ENCODE measurements around the gene ZBED6. TPM values are rescaled to one million over a fixed set of nuclear protein-coding genes. Genes with fewer than 3 reads are reported as not detected.
A peak's percentile ranks its signal among the peaks of the same experiment; 100 is the strongest.

Gene ZBED6
- polyA plus RNA-seq, 1 of the 3 experiments (the other 2 are of a cell fraction): 2.5 TPM

DNA sequence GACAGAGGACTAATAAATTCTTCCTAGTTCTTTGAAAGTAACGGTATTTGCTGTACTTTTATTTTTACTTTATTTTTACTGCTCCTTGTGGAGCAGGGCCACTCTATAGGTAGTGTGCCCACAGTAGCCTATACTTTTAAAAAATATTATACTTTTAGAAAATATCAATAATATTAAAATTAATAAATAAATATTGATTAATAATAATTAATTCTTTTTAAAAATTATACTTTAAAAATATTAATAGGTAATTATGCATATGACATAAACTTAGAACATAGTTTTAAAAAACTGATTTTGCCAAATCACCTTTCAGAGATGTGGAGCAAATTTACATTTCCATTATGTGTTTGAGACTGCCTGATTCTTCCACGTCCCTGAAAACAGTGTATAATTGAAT lies 30.8 kb downstream of the ZBED6 start:
- Histone ChIP-seq H4K20me1 (ENCODE audit: insufficient read depth) (peaks cover 31% of the 10 kb centered on the region), H3K4me3 (ENCODE audit: low read depth in 2 of 2, low read length in 1 of 2) (no peak overlapping the region), H3K4me2 (no peak overlapping the region), H3K36me3 (replicated peaks in 1 of 2; ENCODE audit: control insufficient read depth in 1 of 2, insufficient read depth in 2 of 2, low read length in 1 of 2) (peaks cover 77 to 83% of the 10 kb centered on the region in 2 experiments), H3K9me2 (no peaks in the 10 kb centered on the region), H2AFZ (ENCODE audit: low read depth) (no peak overlapping the region), H3K9ac (no peak overlapping the region), H3K27ac (ENCODE audit: low read depth in 2 of 2, low read length in 1 of 2) (no peak overlapping the region), H3F3A (replicated peaks; ENCODE audit: insufficient read depth) (peaks cover 23% of the 10 kb centered on the region), H3K9me3 (no peaks in the 10 kb centered on the region), H3K27me3 (ENCODE audit: insufficient read depth) (no peaks in the 10 kb centered on the region), H3K79me2 (ENCODE audit: insufficient read depth) (peaks cover 71% of the 10 kb centered on the region), H3K4me1 (ENCODE audit: control insufficient read depth in 1 of 2, insufficient read depth in 2 of 2, low read depth in 1 of 2, low read length in 1 of 2) (peaks cover 4 to 5% of the 10 kb centered on the region in 2 experiments; a peak in 2 of 4 replicates)
- 90% methylated on average over 2 of the region's 2 CpGs for WGBS (ENCODE audit: low lambda C conversion rate)
- ChIA-PET CTCF (no interaction called here), POLR2A (no interaction called here)
- no peak for TF ChIP-seq GATA2 (CRISPR knock-in tag; IDR thresholded peaks at IDR 0.05)
- no peak for TF ChIP-seq RCOR1 (IDR thresholded peaks at IDR 0.05; ENCODE audit: low read length)
- TF ChIP-seq, protein P1, sequence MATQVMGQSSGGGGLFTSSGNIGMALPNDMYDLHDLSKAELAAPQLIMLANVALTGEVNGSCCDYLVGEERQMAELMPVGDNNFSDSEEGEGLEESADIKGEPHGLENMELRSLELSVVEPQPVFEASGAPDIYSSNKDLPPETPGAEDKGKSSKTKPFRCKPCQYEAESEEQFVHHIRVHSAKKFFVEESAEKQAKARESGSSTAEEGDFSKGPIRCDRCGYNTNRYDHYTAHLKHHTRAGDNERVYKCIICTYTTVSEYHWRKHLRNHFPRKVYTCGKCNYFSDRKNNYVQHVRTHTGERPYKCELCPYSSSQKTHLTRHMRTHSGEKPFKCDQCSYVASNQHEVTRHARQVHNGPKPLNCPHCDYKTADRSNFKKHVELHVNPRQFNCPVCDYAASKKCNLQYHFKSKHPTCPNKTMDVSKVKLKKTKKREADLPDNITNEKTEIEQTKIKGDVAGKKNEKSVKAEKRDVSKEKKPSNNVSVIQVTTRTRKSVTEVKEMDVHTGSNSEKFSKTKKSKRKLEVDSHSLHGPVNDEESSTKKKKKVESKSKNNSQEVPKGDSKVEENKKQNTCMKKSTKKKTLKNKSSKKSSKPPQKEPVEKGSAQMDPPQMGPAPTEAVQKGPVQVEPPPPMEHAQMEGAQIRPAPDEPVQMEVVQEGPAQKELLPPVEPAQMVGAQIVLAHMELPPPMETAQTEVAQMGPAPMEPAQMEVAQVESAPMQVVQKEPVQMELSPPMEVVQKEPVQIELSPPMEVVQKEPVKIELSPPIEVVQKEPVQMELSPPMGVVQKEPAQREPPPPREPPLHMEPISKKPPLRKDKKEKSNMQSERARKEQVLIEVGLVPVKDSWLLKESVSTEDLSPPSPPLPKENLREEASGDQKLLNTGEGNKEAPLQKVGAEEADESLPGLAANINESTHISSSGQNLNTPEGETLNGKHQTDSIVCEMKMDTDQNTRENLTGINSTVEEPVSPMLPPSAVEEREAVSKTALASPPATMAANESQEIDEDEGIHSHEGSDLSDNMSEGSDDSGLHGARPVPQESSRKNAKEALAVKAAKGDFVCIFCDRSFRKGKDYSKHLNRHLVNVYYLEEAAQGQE (IDR thresholded peaks at IDR 0.05; ENCODE audit: low read depth, low read length): no peak
- TF ChIP-seq, protein P2, sequence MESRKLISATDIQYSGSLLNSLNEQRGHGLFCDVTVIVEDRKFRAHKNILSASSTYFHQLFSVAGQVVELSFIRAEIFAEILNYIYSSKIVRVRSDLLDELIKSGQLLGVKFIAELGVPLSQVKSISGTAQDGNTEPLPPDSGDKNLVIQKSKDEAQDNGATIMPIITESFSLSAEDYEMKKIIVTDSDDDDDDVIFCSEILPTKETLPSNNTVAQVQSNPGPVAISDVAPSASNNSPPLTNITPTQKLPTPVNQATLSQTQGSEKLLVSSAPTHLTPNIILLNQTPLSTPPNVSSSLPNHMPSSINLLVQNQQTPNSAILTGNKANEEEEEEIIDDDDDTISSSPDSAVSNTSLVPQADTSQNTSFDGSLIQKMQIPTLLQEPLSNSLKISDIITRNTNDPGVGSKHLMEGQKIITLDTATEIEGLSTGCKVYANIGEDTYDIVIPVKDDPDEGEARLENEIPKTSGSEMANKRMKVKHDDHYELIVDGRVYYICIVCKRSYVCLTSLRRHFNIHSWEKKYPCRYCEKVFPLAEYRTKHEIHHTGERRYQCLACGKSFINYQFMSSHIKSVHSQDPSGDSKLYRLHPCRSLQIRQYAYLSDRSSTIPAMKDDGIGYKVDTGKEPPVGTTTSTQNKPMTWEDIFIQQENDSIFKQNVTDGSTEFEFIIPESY (IDR thresholded peaks at IDR 0.05; ENCODE audit: borderline replicate concordance, low read depth): no peak
- TF ChIP-seq, protein P3, sequence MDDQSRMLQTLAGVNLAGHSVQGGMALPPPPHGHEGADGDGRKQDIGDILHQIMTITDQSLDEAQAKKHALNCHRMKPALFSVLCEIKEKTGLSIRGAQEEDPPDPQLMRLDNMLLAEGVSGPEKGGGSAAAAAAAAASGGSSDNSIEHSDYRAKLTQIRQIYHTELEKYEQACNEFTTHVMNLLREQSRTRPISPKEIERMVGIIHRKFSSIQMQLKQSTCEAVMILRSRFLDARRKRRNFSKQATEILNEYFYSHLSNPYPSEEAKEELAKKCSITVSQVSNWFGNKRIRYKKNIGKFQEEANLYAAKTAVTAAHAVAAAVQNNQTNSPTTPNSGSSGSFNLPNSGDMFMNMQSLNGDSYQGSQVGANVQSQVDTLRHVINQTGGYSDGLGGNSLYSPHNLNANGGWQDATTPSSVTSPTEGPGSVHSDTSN (IDR thresholded peaks at IDR 0.05): no peak
- TF ChIP-seq MEF2A (IDR thresholded peaks at IDR 0.05; ENCODE audit: borderline replicate concordance, low read depth): no peak
- no peak for DNase-seq

DNA sequence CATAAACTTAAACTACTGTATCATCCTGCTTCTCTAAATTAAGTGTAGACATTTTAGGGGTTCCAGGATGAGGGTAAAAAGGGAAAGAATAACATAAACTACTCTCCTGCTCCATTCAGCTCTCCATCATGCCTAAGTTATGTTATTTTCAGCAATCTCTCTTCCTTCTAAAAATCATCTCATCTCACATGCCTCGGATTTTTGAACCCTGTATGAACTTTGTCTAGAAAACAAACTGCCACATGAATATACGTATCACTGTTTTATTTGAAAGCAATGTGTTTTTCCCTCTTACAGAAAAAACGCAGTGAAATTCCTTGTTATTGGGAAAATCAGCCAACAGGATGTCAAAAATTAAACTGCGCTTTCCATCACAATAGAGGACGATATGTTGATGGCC lies 32.6 kb downstream of the ZBED6 start:
- peaks cover 59% of the 10 kb centered on the region for H3K79me2 ChIP-seq (ENCODE audit: insufficient read depth)
- H3K9me3 ChIP-seq: no peaks in the 10 kb centered on the region
- H3F3A ChIP-seq (replicated peaks; ENCODE audit: insufficient read depth): peaks cover 23% of the 10 kb centered on the region
- no peak overlapping the region for H2AFZ ChIP-seq (ENCODE audit: low read depth)
- H3K36me3 ChIP-seq (replicated peaks in 1 of 2; ENCODE audit: control insufficient read depth in 1 of 2, insufficient read depth in 2 of 2, low read length in 1 of 2): peaks cover 78 to 83% of the 10 kb centered on the region in 2 experiments
- no peak overlapping the region for H3K4me2 ChIP-seq
- peaks cover 4 to 5% of the 10 kb centered on the region in 2 experiments; a peak in 2 of 4 replicates for H3K4me1 ChIP-seq (ENCODE audit: control insufficient read depth in 1 of 2, insufficient read depth in 2 of 2, low read depth in 1 of 2, low read length in 1 of 2)
- DNase-seq: no peak
- H3K27me3 ChIP-seq (ENCODE audit: insufficient read depth): no peaks in the 10 kb centered on the region
- H3K9me2 ChIP-seq: no peaks in the 10 kb centered on the region
- H3K4me3 ChIP-seq (ENCODE audit: low read depth in 2 of 2, low read length in 1 of 2): no peak overlapping the region
- H3K9ac ChIP-seq: no peak overlapping the region
- peaks cover 19% of the 10 kb centered on the region for H4K20me1 ChIP-seq (ENCODE audit: insufficient read depth)
- peak overlapping the region; percentile 58 to 62; a peak in 3 of 4 replicates for H3K27ac ChIP-seq (ENCODE audit: low read depth in 2 of 2, low read length in 1 of 2)
- TF ChIP-seq RXRA (IDR thresholded peaks at IDR 0.05; ENCODE audit: borderline replicate concordance, low read depth): 0 out of 2 replicates have a peak, but pooled peaks have one; percentile 18
- TF ChIP-seq, protein P4, sequence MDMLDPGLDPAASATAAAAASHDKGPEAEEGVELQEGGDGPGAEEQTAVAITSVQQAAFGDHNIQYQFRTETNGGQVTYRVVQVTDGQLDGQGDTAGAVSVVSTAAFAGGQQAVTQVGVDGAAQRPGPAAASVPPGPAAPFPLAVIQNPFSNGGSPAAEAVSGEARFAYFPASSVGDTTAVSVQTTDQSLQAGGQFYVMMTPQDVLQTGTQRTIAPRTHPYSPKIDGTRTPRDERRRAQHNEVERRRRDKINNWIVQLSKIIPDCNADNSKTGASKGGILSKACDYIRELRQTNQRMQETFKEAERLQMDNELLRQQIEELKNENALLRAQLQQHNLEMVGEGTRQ (IDR thresholded peaks at IDR 0.05; ENCODE audit: borderline replicate concordance, low read depth, low read length): no peak
- CTCF ChIA-PET: no interaction called here
- WGBS (ENCODE audit: low lambda C conversion rate): 83% methylated on average over 5 of the region's 5 CpGs
- POLR2A ChIA-PET: no interaction called here

Measured in SK-N-SH (cell line).